OCI-LY1 (cell line): Measurements from ENCODE around the gene NUP214.

Source experiments
- H2AFZ ChIP-seq: fragments of 200-600 bp; sonication (generic), shearing (Covaris generic); 2 replicates; pipeline ENCODE4 v1.6.0; 2014; ENCODE audit warnings: antibody characterized with exemption, mild to moderate bottlenecking, low read length
- H3F3A ChIP-seq: fragments of 200-600 bp; sonication (generic), shearing (Covaris generic); 2 replicates; pipeline ENCODE4 v1.6.0; 2014; ENCODE audit warnings: mild to moderate bottlenecking, antibody characterized with exemption, low read length, moderate library complexity; ENCODE audit not compliant: insufficient read depth
- H3K27ac ChIP-seq: fragments of 200-600 bp; sonication (generic); 2 replicates; pipeline ENCODE4 v1.5.1; 2014; ENCODE audit warnings: low read length, mixed run types, mild to moderate bottlenecking, low read depth; ENCODE audit not compliant: poor library complexity, severe bottlenecking
- H3K27me3 ChIP-seq: fragments of 200-600 bp; sonication (generic); 2 replicates; pipeline ENCODE4 v1.6.0; 2014; ENCODE audit warnings: antibody characterized with exemption, mild to moderate bottlenecking, low read length, moderate library complexity; ENCODE audit not compliant: insufficient read depth
- H3K36me3 ChIP-seq: fragments of 200-600 bp; sonication (generic); 2 replicates; pipeline ENCODE4 v1.6.1; 2014; ENCODE audit warnings: mild to moderate bottlenecking, antibody characterized with exemption, low read length, moderate library complexity, mixed read lengths; ENCODE audit not compliant: insufficient read depth
- H3K4me1 ChIP-seq: fragments of 200-600 bp; sonication (generic); 2 replicates; pipeline ENCODE4 v1.5.1; 2014; ENCODE audit warnings: mild to moderate bottlenecking, low read length, moderate library complexity; ENCODE audit not compliant: insufficient read depth, severe bottlenecking
- H3K4me2 ChIP-seq: fragments of 200-600 bp; sonication (generic), shearing (Covaris generic); 2 replicates; pipeline ENCODE4 v1.6.1; 2014; ENCODE audit warnings: low read length
- H3K4me3 ChIP-seq: fragments of 200-600 bp; sonication (generic); 2 replicates; pipeline ENCODE4 v1.5.1; 2014; ENCODE audit warnings: low read length, low read depth, mild to moderate bottlenecking, mixed read lengths; ENCODE audit not compliant: poor library complexity, severe bottlenecking
- H3K79me2 ChIP-seq: fragments of 200-600 bp; shearing (Covaris generic); 2 replicates; pipeline ENCODE4 v1.6.1; 2016; ENCODE audit warnings: mixed run types, low read length, mixed read lengths; ENCODE audit not compliant: insufficient read depth
- H3K9ac ChIP-seq: fragments of 200-600 bp; sonication (generic), shearing (Covaris generic); 2 replicates; pipeline ENCODE4 v1.6.1; 2014; ENCODE audit warnings: mild to moderate bottlenecking, low read length, mixed read lengths
- H3K9me2 ChIP-seq: fragments of 200-600 bp; sonication (generic), shearing (Covaris generic); 2 replicates; pipeline ENCODE4 v1.6.1; 2014; ENCODE audit warnings: low read depth, mild to moderate bottlenecking, low read length, mixed read lengths
- H3K9me3 ChIP-seq: fragments of 200-600 bp; shearing (Covaris generic); 2 replicates; pipeline ENCODE4 v1.6.1; 2014; ENCODE audit warnings: low read length, mixed read lengths
- H4K20me1 ChIP-seq: fragments of 200-600 bp; sonication (generic), shearing (Covaris generic); 2 replicates; pipeline ENCODE4 v1.6.0; 2016; ENCODE audit warnings: mild to moderate bottlenecking, low read length; ENCODE audit not compliant: insufficient read depth
- EZH2 ChIP-seq: fragments of 200-600 bp; sonication (generic), shearing (Covaris generic); IDR thresholded peaks from 2 replicates; pipeline ENCODE4 v1.8.0; 2017; ENCODE audit warnings: borderline replicate concordance, mixed run types, mild to moderate bottlenecking, antibody characterized with exemption, low read length, moderate library complexity, mixed read lengths
- TF ChIP-seq, protein P1 (sequence below): fragments of 200-600 bp; sonication (generic), shearing (Covaris generic); IDR thresholded peaks from 2 replicates; pipeline ENCODE4 v1.5.1; 2017; ENCODE audit warnings: mild to moderate bottlenecking, antibody characterized with exemption, low read length, moderate library complexity, mixed read lengths

NUP214 gene

DNA sequence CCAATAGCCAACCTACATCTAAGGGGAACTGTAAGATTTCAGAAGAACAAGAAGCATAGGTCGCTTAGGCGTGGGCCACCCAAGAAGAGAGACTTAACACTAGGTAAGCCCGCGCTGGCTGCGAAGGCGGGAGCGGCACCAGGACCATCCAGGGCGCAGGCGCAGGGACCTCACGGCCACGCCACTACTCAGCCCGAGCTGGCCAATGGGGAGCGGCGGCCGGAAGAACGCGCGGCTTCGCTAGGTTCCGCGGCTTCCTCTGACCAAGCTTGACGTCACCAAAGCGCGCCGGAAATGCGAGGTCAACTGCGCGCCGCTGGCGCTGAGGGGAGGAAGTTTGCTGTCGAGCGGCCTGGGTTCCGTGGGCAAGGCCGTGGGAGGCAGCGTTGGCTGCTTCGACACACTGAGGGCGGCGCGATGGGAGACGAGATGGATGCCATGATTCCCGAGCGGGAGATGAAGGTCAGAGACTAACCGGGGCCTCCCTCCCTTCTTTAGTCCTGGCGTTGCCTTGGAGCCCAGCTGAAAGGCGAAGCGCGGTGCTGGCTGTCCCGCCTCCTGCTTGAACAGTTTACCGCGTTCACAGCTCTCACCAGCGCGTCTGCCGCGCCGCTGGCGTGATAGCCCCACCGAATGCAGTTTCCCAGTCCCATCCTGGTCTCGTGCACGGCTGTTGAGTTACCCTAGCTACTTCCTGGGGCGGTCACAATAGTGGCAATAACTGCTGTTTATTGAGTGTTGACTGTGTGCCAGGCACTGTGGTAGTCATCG, at the start of gene NUP214:
TSS of gene NUP214 (plus strand) at position 299 of the 771 bp plus-strand sequence. CDS start at position 418, 119 bp downstream.
- Histone ChIP-seq H2AFZ (no peak within 1 kb of the TSS), H3K4me3 (peak within 1 kb of the TSS; percentile 87), H3K4me1 (peaks cover 18% of the 10 kb centered on the region), H3K27ac (peak within 1 kb of the TSS; percentile 41), H3K9me3 (no peaks in the 10 kb centered on the region), H3K9me2 (no peaks in the 10 kb centered on the region), H3K36me3 (peaks cover 30% of the 10 kb centered on the region), H3F3A (no peaks in the 10 kb centered on the region), H3K4me2 (peak within 1 kb of the TSS; percentile 99), H3K27me3 (no peaks in the 10 kb centered on the region), H3K79me2 (peaks cover 12% of the 10 kb centered on the region), H3K9ac (peak within 1 kb of the TSS; percentile 98), H4K20me1 (no peaks in the 10 kb centered on the region)
- TF ChIP-seq EZH2, result no peak
- TF ChIP-seq, protein P1, sequence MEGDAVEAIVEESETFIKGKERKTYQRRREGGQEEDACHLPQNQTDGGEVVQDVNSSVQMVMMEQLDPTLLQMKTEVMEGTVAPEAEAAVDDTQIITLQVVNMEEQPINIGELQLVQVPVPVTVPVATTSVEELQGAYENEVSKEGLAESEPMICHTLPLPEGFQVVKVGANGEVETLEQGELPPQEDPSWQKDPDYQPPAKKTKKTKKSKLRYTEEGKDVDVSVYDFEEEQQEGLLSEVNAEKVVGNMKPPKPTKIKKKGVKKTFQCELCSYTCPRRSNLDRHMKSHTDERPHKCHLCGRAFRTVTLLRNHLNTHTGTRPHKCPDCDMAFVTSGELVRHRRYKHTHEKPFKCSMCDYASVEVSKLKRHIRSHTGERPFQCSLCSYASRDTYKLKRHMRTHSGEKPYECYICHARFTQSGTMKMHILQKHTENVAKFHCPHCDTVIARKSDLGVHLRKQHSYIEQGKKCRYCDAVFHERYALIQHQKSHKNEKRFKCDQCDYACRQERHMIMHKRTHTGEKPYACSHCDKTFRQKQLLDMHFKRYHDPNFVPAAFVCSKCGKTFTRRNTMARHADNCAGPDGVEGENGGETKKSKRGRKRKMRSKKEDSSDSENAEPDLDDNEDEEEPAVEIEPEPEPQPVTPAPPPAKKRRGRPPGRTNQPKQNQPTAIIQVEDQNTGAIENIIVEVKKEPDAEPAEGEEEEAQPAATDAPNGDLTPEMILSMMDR, result no peak

DNA sequence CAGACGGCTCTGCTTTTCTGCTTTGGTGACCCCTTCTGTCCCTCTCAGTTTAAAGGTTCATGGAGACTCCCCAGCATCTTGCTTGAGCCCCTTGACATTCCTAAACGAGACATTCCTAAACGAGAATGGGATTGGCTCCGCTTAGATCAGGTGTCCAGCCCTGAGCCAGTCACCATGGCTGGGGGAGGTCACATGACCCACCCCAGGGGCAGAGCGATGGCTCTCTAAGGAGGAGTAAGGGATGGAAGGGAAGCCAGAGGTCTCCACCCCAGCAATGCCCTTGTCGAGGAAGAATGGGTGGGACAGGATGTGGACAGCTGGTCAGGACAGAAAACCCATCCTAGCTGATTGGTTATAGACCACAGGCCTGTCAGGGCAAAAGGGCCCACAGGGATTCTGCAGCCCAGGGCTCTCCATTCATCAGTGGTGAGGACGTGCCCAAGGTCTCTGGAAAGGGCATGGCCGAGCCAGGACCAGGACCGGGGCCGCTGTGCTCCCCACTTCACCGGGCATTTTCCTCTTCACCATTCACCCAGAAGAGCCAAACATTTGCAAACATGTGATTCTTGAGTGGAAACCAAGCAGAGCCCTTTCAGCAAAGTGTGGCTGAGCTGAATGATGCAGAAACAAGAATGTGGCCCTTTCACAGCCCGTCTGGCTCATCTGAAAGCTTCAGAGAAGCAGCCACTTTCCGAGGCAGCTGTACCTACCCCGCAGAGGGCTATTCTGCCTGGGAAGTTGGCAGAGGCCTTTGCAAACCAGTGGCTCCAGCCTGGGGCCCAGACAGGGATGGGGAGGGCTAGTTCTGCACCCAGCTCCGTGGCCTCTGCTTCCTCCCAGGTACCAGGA, 48.8 kb upstream of the NUP214 start:
- no peaks in the 10 kb centered on the region for H3F3A ChIP-seq

More for the DNA sequence above, 48.8 kb upstream of the NUP214 start:
- TF ChIP-seq, protein P1, result no peak
- TF ChIP-seq EZH2, result no peak
- no peak overlapping the region for H3K27ac ChIP-seq
- H3K9me3 ChIP-seq, result no peaks in the 10 kb centered on the region
- H3K4me3 ChIP-seq, result no peak overlapping the region
- no peak overlapping the region for H2AFZ ChIP-seq
- no peak overlapping the region for H3K9ac ChIP-seq
- no peak overlapping the region for H3K4me2 ChIP-seq
- 0 out of 2 replicates have a peak, but pooled peaks cover 14% of the 10 kb centered on the region for H3K27me3 ChIP-seq
- H3K9me2 ChIP-seq, result no peaks in the 10 kb centered on the region
- no peaks in the 10 kb centered on the region for H3K36me3 ChIP-seq
- H3K4me1 ChIP-seq, result no peaks in the 10 kb centered on the region
- no peaks in the 10 kb centered on the region for H3K79me2 ChIP-seq
- H4K20me1 ChIP-seq, result no peaks in the 10 kb centered on the region
